ENCODE measurements around the gene PLXDC2.

The PLXDC2 gene

GRCh38 chr10:20146004-20146403, 329.8 kb downstream of the PLXDC2 start:
- no peak overlapping the region for H3K4me3 Mint-ChIP-seq
- TF ChIP-seq, protein P1, sequence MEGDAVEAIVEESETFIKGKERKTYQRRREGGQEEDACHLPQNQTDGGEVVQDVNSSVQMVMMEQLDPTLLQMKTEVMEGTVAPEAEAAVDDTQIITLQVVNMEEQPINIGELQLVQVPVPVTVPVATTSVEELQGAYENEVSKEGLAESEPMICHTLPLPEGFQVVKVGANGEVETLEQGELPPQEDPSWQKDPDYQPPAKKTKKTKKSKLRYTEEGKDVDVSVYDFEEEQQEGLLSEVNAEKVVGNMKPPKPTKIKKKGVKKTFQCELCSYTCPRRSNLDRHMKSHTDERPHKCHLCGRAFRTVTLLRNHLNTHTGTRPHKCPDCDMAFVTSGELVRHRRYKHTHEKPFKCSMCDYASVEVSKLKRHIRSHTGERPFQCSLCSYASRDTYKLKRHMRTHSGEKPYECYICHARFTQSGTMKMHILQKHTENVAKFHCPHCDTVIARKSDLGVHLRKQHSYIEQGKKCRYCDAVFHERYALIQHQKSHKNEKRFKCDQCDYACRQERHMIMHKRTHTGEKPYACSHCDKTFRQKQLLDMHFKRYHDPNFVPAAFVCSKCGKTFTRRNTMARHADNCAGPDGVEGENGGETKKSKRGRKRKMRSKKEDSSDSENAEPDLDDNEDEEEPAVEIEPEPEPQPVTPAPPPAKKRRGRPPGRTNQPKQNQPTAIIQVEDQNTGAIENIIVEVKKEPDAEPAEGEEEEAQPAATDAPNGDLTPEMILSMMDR (IDR thresholded peaks at IDR 0.05; ENCODE audit: unreplicated experiment in 3 of 3): no peak
- no peak overlapping the region for H3K27ac Mint-ChIP-seq
- H3K36me3 Mint-ChIP-seq (ENCODE audit: low read depth): peaks cover 14% of the 10 kb centered on the region
- no peaks in the 10 kb centered on the region for H3K4me1 Mint-ChIP-seq
- no peaks in the 10 kb centered on the region for H3K27me3 Mint-ChIP-seq (ENCODE audit: low read depth)
- no peaks in the 10 kb centered on the region for H3K9me3 Mint-ChIP-seq

GRCh38 chr10:20147684-20148083, 331.5 kb downstream of the PLXDC2 start:
- no peaks in the 10 kb centered on the region for H3K9me3 Mint-ChIP-seq
- no peak overlapping the region for H3K4me3 Mint-ChIP-seq
- no peaks in the 10 kb centered on the region for H3K27me3 Mint-ChIP-seq (ENCODE audit: low read depth)
- no peaks in the 10 kb centered on the region for H3K4me1 Mint-ChIP-seq
- no peak overlapping the region for H3K27ac Mint-ChIP-seq
- TF ChIP-seq, protein P1 (IDR thresholded peaks at IDR 0.05; ENCODE audit: unreplicated experiment in 3 of 3): no peak
- H3K36me3 Mint-ChIP-seq (ENCODE audit: low read depth): peaks cover 14% of the 10 kb centered on the region

- Mint-ChIP-seq H3K4me3 (no peak overlapping the region), H3K9me3 (no peaks in the 10 kb centered on the region), H3K4me1 (peaks cover 3% of the 10 kb centered on the region), H3K27ac (no peak overlapping the region), H3K36me3 (ENCODE audit: low read depth) (peaks cover 8% of the 10 kb centered on the region), H3K27me3 (ENCODE audit: low read depth) (no peaks in the 10 kb centered on the region)
- TF ChIP-seq, protein P1 (IDR thresholded peaks at IDR 0.05; ENCODE audit: unreplicated experiment in 3 of 3): no peak
These were observed 340.3 kb downstream of the PLXDC2 start for GRCh38 chr10:20156511-20156910.

GRCh38 chr10:20157314-20157713, 341.1 kb downstream of the PLXDC2 start:
- H3K27me3 Mint-ChIP-seq (ENCODE audit: low read depth): no peaks in the 10 kb centered on the region
- no peak overlapping the region for H3K4me3 Mint-ChIP-seq
- peaks cover 8% of the 10 kb centered on the region for H3K36me3 Mint-ChIP-seq (ENCODE audit: low read depth)
- H3K27ac Mint-ChIP-seq: no peak overlapping the region
- H3K9me3 Mint-ChIP-seq: no peaks in the 10 kb centered on the region
- TF ChIP-seq, protein P1 (IDR thresholded peaks at IDR 0.05; ENCODE audit: unreplicated experiment in 3 of 3): no peak
- peaks cover 5% of the 10 kb centered on the region for H3K4me1 Mint-ChIP-seq

DNA sequence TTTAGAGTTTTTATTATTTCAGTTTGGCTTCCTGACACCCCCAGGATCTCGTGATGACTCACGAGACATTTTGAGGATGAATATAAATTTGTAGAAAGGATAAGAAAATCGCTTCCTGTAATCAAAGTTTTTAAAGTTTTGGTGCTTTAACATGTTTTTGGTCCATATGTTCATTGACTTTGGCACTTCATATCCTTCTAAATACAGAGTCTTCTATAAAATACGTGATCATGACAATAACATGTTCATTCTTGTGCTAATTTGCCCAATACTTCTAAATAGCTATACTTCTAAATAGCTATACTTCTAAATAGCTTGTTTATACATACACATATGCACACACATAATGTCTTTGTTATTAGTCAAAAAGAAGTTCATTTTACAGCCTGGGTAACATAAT, 341.9 kb downstream of the PLXDC2 start:
- H3K27ac Mint-ChIP-seq: no peak overlapping the region
- peaks cover 8% of the 10 kb centered on the region for H3K36me3 Mint-ChIP-seq (ENCODE audit: low read depth)
- H3K9me3 Mint-ChIP-seq: no peaks in the 10 kb centered on the region
- no peaks in the 10 kb centered on the region for H3K27me3 Mint-ChIP-seq (ENCODE audit: low read depth)
- no peak overlapping the region for H3K4me3 Mint-ChIP-seq
- TF ChIP-seq, protein P1 (IDR thresholded peaks at IDR 0.05; ENCODE audit: unreplicated experiment in 3 of 3): no peak
- peaks cover 5% of the 10 kb centered on the region for H3K4me1 Mint-ChIP-seq

GRCh38 chr10:20162123-20162522, 345.9 kb downstream of the PLXDC2 start:
- Mint-ChIP-seq H3K9me3 (no peaks in the 10 kb centered on the region), H3K27ac (no peak overlapping the region), H3K4me3 (no peak overlapping the region), H3K27me3 (ENCODE audit: low read depth) (no peaks in the 10 kb centered on the region), H3K36me3 (ENCODE audit: low read depth) (peaks cover 14% of the 10 kb centered on the region), H3K4me1 (peaks cover 21% of the 10 kb centered on the region)
- TF ChIP-seq, protein P1 (IDR thresholded peaks at IDR 0.05; ENCODE audit: unreplicated experiment in 3 of 3): no peak
